HEK293 (cell line): ENCODE data around the gene RCAN2.

Source experiments
- CTCF ChIA-PET: fragments of 350-600 bp; formaldehyde crosslinking; extraction: SDS; loops from one replicate; lab custom pipeline; 2021; ENCODE audit warnings: antibody characterized with exemption; lab: Yijun Ruan, JAX
- POLR2A ChIA-PET: fragments of 300-600 bp; formaldehyde crosslinking; extraction: SDS; loops from one replicate; lab custom pipeline; 2020; ENCODE audit warnings: antibody characterized with exemption, inconsistent platforms; lab: Yijun Ruan, JAX
- H3K27ac ChIP-seq: fragments of 200-500 bp; sonication (Bioruptor generic); 2 replicates; pipeline ENCODE4 v1.5.1; 2014; ENCODE audit warnings: low read depth, low read length, control low read depth, inconsistent platforms; ENCODE audit errors: extremely low read depth
- H3K36me3 ChIP-seq, 2 experiments: fragments of 200-500 bp in 1 of 2; sonication (Bioruptor generic) in 1 of 2; 1 replicate in 1 of 2; 2 replicates in 1 of 2; pipeline ENCODE4 v1.5.1; 2014 to 2017; ENCODE audit warnings: inconsistent platforms in 2 of 2, low read length in 2 of 2; ENCODE audit not compliant: control insufficient read depth in 2 of 2, insufficient read depth in 1 of 2
- H3K4me1 ChIP-seq: fragments of 200-500 bp; sonication (Bioruptor generic); 2 replicates; pipeline ENCODE4 v1.5.1; 2014; ENCODE audit warnings: mild to moderate bottlenecking, low read length, inconsistent platforms; ENCODE audit not compliant: control insufficient read depth, insufficient read depth
- H3K4me3 ChIP-seq: 2 replicates; pipeline ENCODE4 v1.5.1; 2011; ENCODE audit warnings: low read depth, mild to moderate bottlenecking, control low read depth, low read length, moderate library complexity
- H3K9me3 ChIP-seq: fragments of 200-500 bp; sonication (Bioruptor generic); 2 replicates; pipeline ENCODE4 v1.5.1; 2014; ENCODE audit warnings: low read depth, low read length, inconsistent platforms; ENCODE audit not compliant: control insufficient read depth, insufficient read depth
- FEZF1 ChIP-seq: fragments of 450-650 bp; formaldehyde crosslinking; IDR thresholded peaks from 2 replicates; pipeline ENCODE4 v1.5.1; 2016; ENCODE audit warnings: missing biosample characterization, missing genetic modification characterization
- GLIS1 ChIP-seq: fragments of 450-650 bp; formaldehyde crosslinking; IDR thresholded peaks from 2 replicates; pipeline ENCODE4 v1.5.1; 2016; ENCODE audit warnings: missing biosample characterization, missing genetic modification characterization
- OSR2 ChIP-seq: fragments of 450-650 bp; formaldehyde crosslinking; IDR thresholded peaks from 2 replicates; pipeline ENCODE4 v1.5.1; 2016; ENCODE audit warnings: missing biosample characterization, missing genetic modification characterization
- PRDM1 ChIP-seq: fragments of 450-650 bp; formaldehyde crosslinking; IDR thresholded peaks from 2 replicates; pipeline ENCODE4; 2016; ENCODE audit warnings: missing biosample characterization, missing genetic modification characterization
- PRDM10 ChIP-seq: fragments of 450-650 bp; formaldehyde crosslinking; IDR thresholded peaks from 2 replicates; pipeline ENCODE4 v1.5.1; 2016; ENCODE audit warnings: missing biosample characterization, missing genetic modification characterization
- SETDB1 ChIP-seq: IDR thresholded peaks from one replicate; pipeline ENCODE4 v1.6.1; 2017; ENCODE audit warnings: mild to moderate bottlenecking, low read length, moderate library complexity, mixed read lengths; ENCODE audit not compliant: insufficient read length
- TCF7L2 ChIP-seq: IDR thresholded peaks from 2 replicates; pipeline ENCODE4 v1.6.1; 2011; ENCODE audit warnings: low read depth, mild to moderate bottlenecking, inconsistent platforms, low read length, moderate library complexity, borderline replicate concordance
- ZBTB10 ChIP-seq: fragments of 450-650 bp; formaldehyde crosslinking; IDR thresholded peaks from 2 replicates; pipeline ENCODE4 v1.5.1; 2016; ENCODE audit warnings: missing biosample characterization, missing genetic modification characterization
- ZBTB20 ChIP-seq: fragments of 450-650 bp; formaldehyde crosslinking; IDR thresholded peaks from 2 replicates; pipeline ENCODE4 v1.5.1; 2016; ENCODE audit warnings: missing biosample characterization, missing genetic modification characterization
- ZBTB48 ChIP-seq: fragments of 450-650 bp; formaldehyde crosslinking; IDR thresholded peaks from 2 replicates; pipeline ENCODE4 v1.5.1; 2016; ENCODE audit warnings: missing biosample characterization, missing genetic modification characterization
- ZNF132 ChIP-seq: fragments of 450-650 bp; formaldehyde crosslinking; IDR thresholded peaks from 2 replicates; pipeline ENCODE4 v1.5.1; 2017; ENCODE audit warnings: missing biosample characterization, missing genetic modification characterization, borderline replicate concordance
- ZNF202 ChIP-seq: fragments of 450-650 bp; formaldehyde crosslinking; IDR thresholded peaks from 2 replicates; pipeline ENCODE4 v1.5.1; 2016; ENCODE audit warnings: missing biosample characterization, missing genetic modification characterization, borderline replicate concordance
- ZNF214 ChIP-seq: fragments of 450-650 bp; formaldehyde crosslinking; IDR thresholded peaks from 2 replicates; pipeline ENCODE4 v1.5.1; 2017; ENCODE audit warnings: missing biosample characterization, mild to moderate bottlenecking, missing genetic modification characterization, borderline replicate concordance
- ZNF239 ChIP-seq: fragments of 450-650 bp; formaldehyde crosslinking; IDR thresholded peaks from 2 replicates; pipeline ENCODE4 v1.5.1; 2016; ENCODE audit warnings: missing biosample characterization, missing genetic modification characterization
- ZNF354C ChIP-seq: fragments of 450-650 bp; formaldehyde crosslinking; IDR thresholded peaks from 2 replicates; pipeline ENCODE4 v1.5.1; 2016; ENCODE audit warnings: missing biosample characterization, missing genetic modification characterization, low read depth, borderline replicate concordance
- ZNF416 ChIP-seq: fragments of 450-650 bp; formaldehyde crosslinking; IDR thresholded peaks from 2 replicates; pipeline ENCODE4 v1.5.1; 2016; ENCODE audit warnings: missing biosample characterization, missing genetic modification characterization
- ZNF423 ChIP-seq: fragments of 450-650 bp; formaldehyde crosslinking; IDR thresholded peaks from 2 replicates; pipeline ENCODE4 v1.5.1; 2016; ENCODE audit warnings: missing biosample characterization, missing genetic modification characterization
- ZNF433 ChIP-seq: fragments of 450-650 bp; formaldehyde crosslinking; IDR thresholded peaks from 2 replicates; pipeline ENCODE4 v1.5.1; 2016; ENCODE audit warnings: missing biosample characterization, missing genetic modification characterization, low read depth
- ZNF514 ChIP-seq: fragments of 450-650 bp; formaldehyde crosslinking; IDR thresholded peaks from 2 replicates; pipeline ENCODE4 v1.5.1; 2016; ENCODE audit warnings: missing biosample characterization, missing genetic modification characterization
- ZNF529 ChIP-seq: fragments of 450-650 bp; formaldehyde crosslinking; IDR thresholded peaks from 2 replicates; pipeline ENCODE4 v1.5.1; 2017; ENCODE audit warnings: missing genetic modification characterization, missing biosample characterization; ENCODE audit not compliant: insufficient replicate concordance
- ZNF530 ChIP-seq: fragments of 450-650 bp; formaldehyde crosslinking; IDR thresholded peaks from 2 replicates; pipeline ENCODE4 v1.5.1; 2016; ENCODE audit warnings: low read depth, missing biosample characterization, missing genetic modification characterization
- ZNF544 ChIP-seq: fragments of 450-650 bp; formaldehyde crosslinking; IDR thresholded peaks from 2 replicates; pipeline ENCODE4 v1.5.0; 2017; ENCODE audit warnings: missing biosample characterization, missing genetic modification characterization
- ZNF555 ChIP-seq: fragments of 450-650 bp; formaldehyde crosslinking; conservative IDR thresholded peaks from 2 replicates; pipeline ENCODE4 v1.5.1; 2017; ENCODE audit warnings: missing biosample characterization, mild to moderate bottlenecking, missing genetic modification characterization, inconsistent platforms
- ZNF585B ChIP-seq: fragments of 450-650 bp; formaldehyde crosslinking; IDR thresholded peaks from 2 replicates; pipeline ENCODE4 v1.5.1; 2016; ENCODE audit warnings: missing biosample characterization, missing genetic modification characterization
- ZNF658 ChIP-seq: fragments of 450-650 bp; formaldehyde crosslinking; IDR thresholded peaks from 2 replicates; pipeline ENCODE4; 2016; ENCODE audit warnings: missing biosample characterization, missing genetic modification characterization
- ZNF747 ChIP-seq: fragments of 450-650 bp; formaldehyde crosslinking; IDR thresholded peaks from 2 replicates; pipeline ENCODE4 v1.5.1; 2016; ENCODE audit warnings: missing biosample characterization, missing genetic modification characterization
- ZNF777 ChIP-seq: fragments of 450-650 bp; formaldehyde crosslinking; IDR thresholded peaks from 2 replicates; pipeline ENCODE4 v1.5.1; 2017; ENCODE audit warnings: missing biosample characterization, missing genetic modification characterization, borderline replicate concordance
- ZNF785 ChIP-seq: fragments of 450-650 bp; formaldehyde crosslinking; IDR thresholded peaks from 2 replicates; pipeline ENCODE4 v1.5.1; 2016; ENCODE audit warnings: missing biosample characterization, missing genetic modification characterization

Gene RCAN2

GRCh38 chr6:46218457-46218856 is 272.8 kb downstream of the RCAN2 start:
- Histone ChIP-seq H3K4me1 (no peaks in the 10 kb centered on the region), H3K27ac (no peak overlapping the region), H3K4me3 (no peak overlapping the region), H3K9me3 (no peaks in the 10 kb centered on the region)
- POLR2A ChIA-PET = no interaction called here
- CTCF ChIA-PET = interaction anchor here (0.7 to 1.3 kb wide), 6 partner anchors 128 to 288 kb away, joined by 3 to 6 read pairs (median 4); no protein-coding TSS in a partner anchor
- TF ChIP-seq SETDB1 (no peak), ZNF214 (no peak), ZNF529 (tag by site-specific recombination) (no peak), ZNF202 (tag by site-specific recombination) (no peak), GLIS1 (tag by site-specific recombination) (no peak), ZNF585B (tag by site-specific recombination) (no peak), PRDM1 (tag by site-specific recombination) (no peak), ZNF747 (no peak), ZNF544 (no peak), FEZF1 (no peak), ZBTB48 (tag by site-specific recombination) (no peak)
- TF ChIP-seq, all 188 proteins: peak for 0
- no peaks in the 10 kb centered on the region for H3K36me3 ChIP-seq

GRCh38 chr6:46217671-46218131 is 273.5 kb downstream of the RCAN2 start:
- no peaks in the 10 kb centered on the region for H3K4me1 ChIP-seq
- POLR2A ChIA-PET = no interaction called here
- no peak overlapping the region for H3K27ac ChIP-seq
- CTCF ChIA-PET = interaction anchor here (0.5 to 1.3 kb wide), 6 partner anchors 65 to 287 kb away, joined by 3 to 6 read pairs (median 4); no protein-coding TSS in a partner anchor
- no peak for TF ChIP-seq ZNF214
- TF ChIP-seq TCF7L2 = no peak
- no peak for TF ChIP-seq ZNF777 (tag by site-specific recombination)
- no peak for TF ChIP-seq ZNF423 (tag by site-specific recombination)
- no peak for TF ChIP-seq ZNF658 (tag by site-specific recombination)
- no peak for TF ChIP-seq PRDM10 (tag by site-specific recombination)
- no peak for TF ChIP-seq ZBTB20 (tag by site-specific recombination)
- TF ChIP-seq ZNF354C (tag by site-specific recombination) = no peak
- TF ChIP-seq ZNF530 (tag by site-specific recombination) = no peak
- TF ChIP-seq ZNF132 (tag by site-specific recombination) = no peak
- TF ChIP-seq ZBTB10 (tag by site-specific recombination) = no peak
- TF ChIP-seq ZNF785 (tag by site-specific recombination) = no peak
- no peak for TF ChIP-seq OSR2 (tag by site-specific recombination)
- no peak for TF ChIP-seq ZNF416
- no peak for TF ChIP-seq ZNF239 (tag by site-specific recombination)
- no peak for TF ChIP-seq ZNF555
- no peak for TF ChIP-seq ZNF514 (tag by site-specific recombination)
- no peak for TF ChIP-seq ZNF544
- TF ChIP-seq ZNF433 (tag by site-specific recombination) = no peak
- no peaks in the 10 kb centered on the region for H3K36me3 ChIP-seq
- no peak overlapping the region for H3K4me3 ChIP-seq
- no peaks in the 10 kb centered on the region for H3K9me3 ChIP-seq
